H1 (cell line): ENCODE measurements around the gene ETV1. TPM values are rescaled to one million over a fixed set of nuclear protein-coding genes. Genes with fewer than 3 reads are reported as not detected.

Source experiments
- CHD2 ChIP-seq: IDR thresholded peaks from 2 replicates; pipeline ENCODE4 v1.6.1; 2012; ENCODE audit warnings: low read length, improper control_type of control experiment
- HDAC2 ChIP-seq, 2 experiments: fragments of 300-600 bp in 1 of 2; sonication (generic) in 1 of 2; IDR thresholded peaks; 2 replicates each; pipeline ENCODE4 v1.6.1; 2011 to 2012; ENCODE audit warnings: low read depth in 2 of 2, low read length in 2 of 2, mild to moderate bottlenecking in 2 of 2, moderate library complexity in 2 of 2, borderline replicate concordance in 1 of 2, inconsistent platforms in 1 of 2
- RAD21 ChIP-seq, 2 experiments: IDR thresholded peaks in 1 of 2; conservative IDR thresholded peaks in 1 of 2; 2 replicates each; pipeline ENCODE4 v1.6.1; 2011; ENCODE audit warnings: low read depth in 2 of 2, low read length in 2 of 2, improper control_type of control experiment in 1 of 2, inconsistent platforms in 1 of 2, mild to moderate bottlenecking in 1 of 2, moderate library complexity in 1 of 2
- polyA plus RNA-seq, 7 experiments: library from polyadenylated mRNA; depleted of rRNA in 3 of 7; stranded (reverse) in 5 of 7; unstranded in 2 of 7; fragments of >200 nt in 5 of 7; fragments of 200-250 nt in 2 of 7; gene quantifications; 1 replicate in 5 of 7; 2 replicates in 1 of 7; 4 replicates in 1 of 7; pipeline versions ENCODE4 v1.2.1 to v1.2.3, GENCODE V29; 2011 to 2013; ENCODE audit warnings: missing spikeins in 2 of 7, mixed read lengths in 2 of 7
- total RNA-seq: library from RNA; stranded (reverse); fragmentation: NEBNext Ultra II Directional; extraction: Animal tissue kit (Norgen Biotek cat#: 25700); gene quantifications from 2 replicates; pipeline ENCODE4 v1.2.1, GENCODE V29; 2021
- TF ChIP-seq, protein P1 (sequence below): IDR thresholded peaks from 2 replicates; pipeline ENCODE4 v1.6.1; 2012; ENCODE audit warnings: low read length, inconsistent platforms

Gene ETV1
- total and polyA plus RNA-seq, 2 of the 8 experiments (the other 6 are each of a cell fraction or from before 2014, with no cell fraction given) = 58.3 to 91.2 TPM

DNA sequence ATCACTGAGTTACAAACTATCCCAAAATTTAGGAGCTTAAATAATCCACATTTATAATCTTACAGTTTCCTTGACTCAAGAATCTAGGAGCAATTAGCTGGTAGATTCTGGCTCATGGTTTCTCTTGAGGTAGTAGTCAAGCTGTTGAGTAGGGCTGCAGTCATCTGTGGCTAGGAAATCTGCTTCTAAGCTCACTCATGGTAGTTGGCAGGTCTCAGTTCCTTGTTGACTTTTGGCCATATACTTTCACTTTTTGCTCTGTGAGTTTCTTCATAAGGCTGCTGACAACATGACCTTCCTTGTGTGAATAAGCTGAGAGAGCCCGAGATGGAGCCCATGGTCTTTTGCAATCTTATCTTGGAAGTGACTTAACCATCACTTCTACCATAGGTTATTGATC, 10.8 kb upstream of the ETV1 start (continued):
- TF ChIP-seq, protein P1, sequence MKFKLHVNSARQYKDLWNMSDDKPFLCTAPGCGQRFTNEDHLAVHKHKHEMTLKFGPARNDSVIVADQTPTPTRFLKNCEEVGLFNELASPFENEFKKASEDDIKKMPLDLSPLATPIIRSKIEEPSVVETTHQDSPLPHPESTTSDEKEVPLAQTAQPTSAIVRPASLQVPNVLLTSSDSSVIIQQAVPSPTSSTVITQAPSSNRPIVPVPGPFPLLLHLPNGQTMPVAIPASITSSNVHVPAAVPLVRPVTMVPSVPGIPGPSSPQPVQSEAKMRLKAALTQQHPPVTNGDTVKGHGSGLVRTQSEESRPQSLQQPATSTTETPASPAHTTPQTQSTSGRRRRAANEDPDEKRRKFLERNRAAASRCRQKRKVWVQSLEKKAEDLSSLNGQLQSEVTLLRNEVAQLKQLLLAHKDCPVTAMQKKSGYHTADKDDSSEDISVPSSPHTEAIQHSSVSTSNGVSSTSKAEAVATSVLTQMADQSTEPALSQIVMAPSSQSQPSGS = no peak
- no peak for TF ChIP-seq CHD2
- TF ChIP-seq RAD21 (IDR thresholded peaks at IDR 0.05 in 1 of 2, conservative IDR thresholded peaks at IDR 0.05 in 1 of 2; ENCODE audit: low read depth in 2 of 2, low read length in 2 of 2) = no peak
- no peak for TF ChIP-seq HDAC2 (IDR thresholded peaks at IDR 0.05; ENCODE audit: borderline replicate concordance in 1 of 2, low read depth in 2 of 2, low read length in 2 of 2)
